Measurements from ENCODE around the gene UGT8.
A peak's percentile ranks its signal among the peaks of the same experiment; 100 is the strongest.
"Not testable (repeated sequence)": the region's sequence is repeated elsewhere in the genome, so short reads cannot be mapped to it uniquely, and the experiment has no call there.

The UGT8 gene, protein sequence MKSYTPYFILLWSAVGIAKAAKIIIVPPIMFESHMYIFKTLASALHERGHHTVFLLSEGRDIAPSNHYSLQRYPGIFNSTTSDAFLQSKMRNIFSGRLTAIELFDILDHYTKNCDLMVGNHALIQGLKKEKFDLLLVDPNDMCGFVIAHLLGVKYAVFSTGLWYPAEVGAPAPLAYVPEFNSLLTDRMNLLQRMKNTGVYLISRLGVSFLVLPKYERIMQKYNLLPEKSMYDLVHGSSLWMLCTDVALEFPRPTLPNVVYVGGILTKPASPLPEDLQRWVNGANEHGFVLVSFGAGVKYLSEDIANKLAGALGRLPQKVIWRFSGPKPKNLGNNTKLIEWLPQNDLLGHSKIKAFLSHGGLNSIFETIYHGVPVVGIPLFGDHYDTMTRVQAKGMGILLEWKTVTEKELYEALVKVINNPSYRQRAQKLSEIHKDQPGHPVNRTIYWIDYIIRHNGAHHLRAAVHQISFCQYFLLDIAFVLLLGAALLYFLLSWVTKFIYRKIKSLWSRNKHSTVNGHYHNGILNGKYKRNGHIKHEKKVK

GRCh38 chr4:114598191-114599121, at the start of gene UGT8:
Gene UGT8 (plus strand): TSS chr4:114598807. CDS start chr4:114622881, 24,074 bp downstream.
- peak; percentile 33 for DNase-seq (ENCODE audit: low spot score)

DNA sequence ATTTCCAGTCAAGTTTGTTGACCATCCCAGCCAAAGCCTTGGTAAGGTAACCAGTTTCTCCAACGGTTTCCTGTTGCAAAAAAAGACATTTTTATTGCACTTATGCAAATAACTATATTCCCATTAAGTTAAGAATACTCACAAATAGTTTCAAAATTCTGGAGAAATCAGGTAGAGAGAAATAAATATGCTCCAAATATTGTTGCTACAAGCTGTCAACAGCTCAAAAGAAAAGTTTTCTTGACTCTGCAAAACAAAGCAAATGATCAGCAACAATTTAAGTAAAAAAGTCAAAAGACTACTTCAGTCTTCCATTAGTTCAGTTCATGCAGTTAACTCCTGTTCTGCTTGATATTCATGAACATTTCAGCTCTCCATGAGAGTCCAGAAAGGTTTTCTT, 49.0 kb upstream of the UGT8 start:
- no peak for DNase-seq (ENCODE audit: low spot score)

DNA sequence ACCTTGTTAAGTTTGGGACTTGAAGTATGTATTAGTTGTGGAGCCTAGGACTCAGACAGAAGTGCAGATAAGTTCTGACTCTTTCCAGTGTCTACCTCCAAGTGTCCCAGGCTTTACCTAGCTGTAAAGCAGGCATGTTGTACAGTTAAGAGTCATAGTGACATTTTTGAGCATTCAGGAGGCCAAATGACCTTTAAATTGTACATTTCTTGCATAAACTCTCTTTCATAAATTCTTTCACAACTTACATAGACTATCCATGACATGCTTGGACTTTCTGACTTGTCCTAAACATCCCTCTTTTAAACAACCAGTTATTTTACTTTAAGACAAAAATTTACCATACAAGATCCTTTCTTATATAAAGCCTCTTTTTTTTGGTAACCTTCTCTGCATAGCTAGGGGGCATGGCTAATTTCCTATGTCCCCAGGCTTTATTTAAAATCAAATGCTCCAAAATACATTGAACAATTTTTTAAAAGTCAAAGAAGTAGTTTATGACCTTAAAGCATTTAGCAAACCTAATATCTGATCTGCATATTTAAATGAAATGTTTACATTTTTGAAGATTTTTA, 40.1 kb upstream of the UGT8 start:
- no peak for DNase-seq (ENCODE audit: low spot score)

DNA sequence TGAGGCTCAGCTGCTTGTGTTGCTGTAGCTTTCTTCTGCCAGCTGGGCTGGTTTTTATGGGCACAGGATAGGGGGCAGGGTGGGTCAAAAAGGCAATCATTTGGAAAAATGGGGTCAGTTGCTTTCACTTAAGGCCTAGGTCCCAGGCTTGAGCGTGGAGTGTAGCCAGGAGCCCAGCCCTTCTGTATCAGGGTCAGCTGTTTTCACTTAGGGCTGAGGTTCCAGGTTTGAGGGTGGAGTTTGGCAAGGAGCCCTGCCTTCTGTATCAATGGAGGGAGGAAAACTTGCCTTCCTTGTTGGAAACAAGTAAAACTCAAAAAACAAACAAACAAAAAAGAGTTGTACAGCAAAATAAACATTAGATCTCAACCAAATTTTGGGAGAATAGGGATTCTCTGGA, 37.0 kb upstream of the UGT8 start:
- no peak for DNase-seq (ENCODE audit: low spot score)

- DNase-seq (ENCODE audit: low spot score), result no peak
These were observed 36.3 kb upstream of the UGT8 start for GRCh38 chr4:114562176-114562904.

DNA sequence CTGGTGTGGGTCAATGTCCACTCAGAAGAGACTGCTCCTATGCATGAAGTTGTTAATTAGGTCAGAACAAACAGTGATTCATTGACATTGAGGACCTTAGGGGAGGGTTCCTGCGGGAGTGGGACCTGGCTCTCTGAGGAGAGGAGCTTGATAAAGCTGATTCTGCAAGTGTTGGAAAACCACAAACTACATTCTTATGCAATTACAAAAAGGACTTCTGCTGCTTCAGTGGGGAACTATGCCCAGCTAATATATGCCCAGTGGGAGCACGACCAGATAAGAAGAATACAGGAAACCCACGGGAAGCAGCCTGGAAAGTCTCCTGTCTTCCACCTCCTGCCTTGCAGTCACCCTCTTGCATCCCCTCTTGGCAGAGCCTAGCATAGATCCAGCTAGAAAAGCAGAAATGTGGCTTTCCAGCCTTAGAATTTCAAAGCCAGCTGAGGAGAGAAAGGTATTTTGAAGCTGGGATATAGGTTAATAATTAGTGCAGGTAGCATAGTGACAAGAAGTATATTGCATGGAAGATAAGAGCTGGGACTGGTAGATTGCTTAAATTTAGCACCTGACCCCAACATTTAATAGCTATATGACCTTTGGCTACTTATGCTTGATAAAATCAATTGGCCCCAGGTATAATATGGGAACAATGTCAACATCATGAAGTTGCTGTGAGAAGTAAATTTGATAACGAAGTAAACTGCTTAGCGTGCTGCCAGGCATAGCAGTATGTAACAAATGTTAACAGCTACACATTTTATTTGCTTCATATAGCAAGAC, 34.9 kb upstream of the UGT8 start:
- DNase-seq (ENCODE audit: low spot score), result no peak

- DNase-seq (ENCODE audit: low spot score), result no peak
These were observed 21.2 kb upstream of the UGT8 start for GRCh38 chr4:114577386-114577785.

DNA sequence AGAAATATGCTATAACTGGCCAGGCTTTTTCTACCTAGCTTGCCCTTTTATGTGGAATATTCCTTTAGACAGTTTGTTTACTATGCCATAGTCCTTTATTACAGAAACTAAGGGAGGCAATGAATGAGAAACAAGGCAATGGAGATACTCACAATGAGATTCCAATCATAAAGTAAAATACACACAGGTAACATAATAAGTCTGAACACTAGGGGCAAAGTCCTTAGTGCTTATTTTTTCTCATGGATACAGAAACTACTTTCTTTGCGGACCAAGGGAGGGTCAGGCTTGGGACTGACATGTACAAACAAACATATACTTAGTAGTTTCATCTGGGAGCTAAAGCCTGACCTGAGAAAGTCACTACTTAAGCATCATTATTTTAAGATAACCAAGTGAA, 16.0 kb upstream of the UGT8 start:
- DNase-seq (ENCODE audit: low spot score), result no peak

DNA sequence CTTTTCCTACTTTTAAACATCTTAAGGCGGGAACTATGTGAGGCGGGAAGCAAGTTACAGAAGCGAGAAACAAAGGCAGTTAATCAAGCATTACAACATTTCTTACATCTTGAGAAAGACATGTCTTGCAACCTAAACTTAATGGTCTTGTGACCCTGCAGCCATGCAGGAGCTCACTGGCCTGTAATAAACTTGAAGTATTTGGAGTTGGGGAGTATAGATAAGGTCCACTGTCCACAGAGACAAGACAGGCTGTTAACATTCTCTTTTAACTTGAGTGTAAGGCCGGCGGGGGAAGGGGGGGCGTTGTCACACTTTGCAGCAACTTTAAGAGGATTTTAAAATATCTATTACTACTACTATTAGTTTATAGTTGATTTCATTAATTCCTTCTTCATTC, 10.3 kb upstream of the UGT8 start:
- no peak for DNase-seq (ENCODE audit: low spot score)

GRCh38 chr4:114590360-114590759, 8.2 kb upstream of the UGT8 start:
- DNase-seq (ENCODE audit: low spot score), result not testable (repeated sequence)

- no peak for DNase-seq (ENCODE audit: low spot score)
These were observed 5.1 kb upstream of the UGT8 start for GRCh38 chr4:114593526-114593925.

DNA sequence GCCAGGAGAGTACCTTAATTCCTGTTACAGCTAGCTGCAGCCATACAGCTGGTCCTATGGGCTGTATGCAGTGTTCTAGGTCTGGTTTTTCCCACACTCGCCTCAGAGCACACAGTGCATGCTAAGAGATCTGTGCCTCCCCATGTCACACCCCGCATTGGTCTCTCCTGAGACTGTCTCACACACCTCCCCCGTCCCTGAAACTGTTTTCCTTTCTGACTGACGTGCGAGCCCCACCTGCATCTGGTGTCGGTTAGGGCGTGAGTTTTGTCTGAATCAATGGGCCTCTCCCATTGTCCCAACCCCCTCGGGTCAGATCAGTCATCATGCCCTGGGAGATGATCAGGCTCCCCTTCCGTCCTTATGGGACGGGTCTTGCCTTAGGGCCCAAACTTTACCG, 3.4 kb upstream of the UGT8 start:
- no peak for DNase-seq (ENCODE audit: low spot score)

- no peak for DNase-seq (ENCODE audit: low spot score)
These were observed 2.7 kb upstream of the UGT8 start for GRCh38 chr4:114595921-114596320.

GRCh38 chr4:114597410-114598115, 1.0 kb upstream of the UGT8 start:
- DNase-seq (ENCODE audit: low spot score), result no peak

- DNase-seq (ENCODE audit: low spot score), result peak; percentile 8
These were observed 760 bp downstream of the UGT8 start for GRCh38 chr4:114599231-114599902.

GRCh38 chr4:114599903-114600552, 1.4 kb downstream of the UGT8 start:
- no peak for DNase-seq (ENCODE audit: low spot score)

DNA sequence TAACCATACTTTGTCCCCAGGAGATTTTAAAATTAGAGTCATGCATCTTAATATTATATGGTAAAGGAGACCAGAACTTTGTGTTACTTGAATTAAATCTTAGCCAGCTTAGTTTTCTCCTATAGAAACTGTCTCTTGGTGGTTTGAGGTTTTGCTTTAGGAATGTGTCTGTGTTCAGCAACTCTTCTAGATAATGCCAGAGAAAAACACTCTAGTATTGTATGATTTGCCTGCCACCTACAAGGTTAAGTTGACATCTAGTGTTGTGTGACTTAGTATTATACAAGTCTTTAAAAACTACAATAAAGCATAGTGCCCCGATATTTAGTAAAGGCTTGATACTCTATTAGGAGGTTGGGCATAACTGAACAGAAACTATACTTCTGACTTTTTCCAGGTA, 2.1 kb downstream of the UGT8 start:
- DNase-seq (ENCODE audit: low spot score), result no peak

GRCh38 chr4:114601304-114602052, 2.9 kb downstream of the UGT8 start:
- no peak for DNase-seq (ENCODE audit: low spot score)

All from AG08396 (cell line).